Heart left ventricle (tissue), 16 donors: ENCODE measurements around the gene CAMK2D. TPM values are rescaled to one million over a fixed set of nuclear protein-coding genes. Genes with fewer than 3 reads are reported as not detected.

ENCODE experiments used
- ATAC-seq, 4 donors: fragments of 200-7000 bp; cut with Tn5 transposase; one replicate each; pipeline ENCODE4 v1.9.1; 2020 to 2022; ENCODE audit warnings: moderate library complexity in 4 of 4, mild to moderate bottlenecking in 3 of 4, moderate number of reproducible peaks in 1 of 4
- DNase-seq, 5 donors: peaks; one replicate each; pipeline ENCODE4 v3.0.0-alpha.2; 2020
- H3K27ac ChIP-seq, 12 donors: fragments of 200-600 bp; sonication (generic) in 4 of 12; one replicate each; pipeline versions ENCODE4 v1.5.0 to v1.8.0; 2016 to 2022; ENCODE audit warnings: mild to moderate bottlenecking in 2 of 12
- H3K27me3 ChIP-seq, 9 donors: fragments of 200-600 bp; sonication (generic) in 2 of 9; one replicate each; pipeline versions ENCODE4 v1.5.1 to v1.8.0; 2016 to 2022; ENCODE audit warnings: mild to moderate bottlenecking in 3 of 9
- H3K36me3 ChIP-seq, 9 donors: fragments of 200-600 bp; sonication (generic) in 2 of 9; one replicate each; pipeline versions ENCODE4 v1.5.0 to v1.8.0; 2018 to 2022; ENCODE audit warnings: mild to moderate bottlenecking in 2 of 9
- H3K4me1 ChIP-seq, 12 donors: fragments of 200-600 bp; sonication (generic) in 4 of 12; one replicate each; pipeline versions ENCODE4 v1.5.0 to v1.8.0; 2016 to 2022; ENCODE audit warnings: mild to moderate bottlenecking in 3 of 12
- H3K4me3 ChIP-seq, 12 donors: fragments of 200-600 bp; sonication (generic) in 4 of 12; one replicate each; pipeline versions ENCODE4 v1.5.0 to v1.8.0; 2017 to 2022; ENCODE audit warnings: mild to moderate bottlenecking in 9 of 12, moderate library complexity in 4 of 12
- H3K9me3 ChIP-seq, 12 donors: fragments of 200-600 bp; sonication (generic) in 4 of 12; one replicate each; pipeline versions ENCODE4 v1.5.0 to v1.8.0; 2016 to 2022; ENCODE audit warnings: mild to moderate bottlenecking in 1 of 12
- CTCF ChIP-seq, 12 donors: fragments of 200-600 bp; sonication (generic) in 4 of 12; IDR thresholded peaks; one replicate each; pipeline versions ENCODE4 v1.5.0 to v1.8.0; 2018 to 2022; ENCODE audit warnings: antibody characterized with exemption in 12 of 12, mild to moderate bottlenecking in 5 of 12
- POLR2A ChIP-seq, 2 donors: fragments of 450-650 bp; IDR thresholded peaks; one replicate each; pipeline ENCODE4 v1.6.1; 2017; ENCODE audit warnings: antibody characterized with exemption in 2 of 2, mild to moderate bottlenecking in 2 of 2, moderate library complexity in 2 of 2
- WGBS, 4 donors: extraction: QIAGEN DNeasy Blood & Tissue Kit in 2 of 4; methylation state at CpG; one replicate each; pipeline versions ENCODE4 v1.1.5 to v1.1.7; 2013 to 2018; 5-methylcytosine and 5-hydroxymethylcytosine counted together
- intact Hi-C, 10 donors: fragments of 100-400 bp; cut with DNase I; formaldehyde crosslinking; loops; one replicate each; pipeline versions ENCODE4 v1.11.1 to v1.14.2; 2022
- polyA plus RNA-seq, 2 donors: library from polyadenylated mRNA; stranded (reverse); fragments of 200-250 nt; gene quantifications; one replicate each; pipeline ENCODE4 v1.2.3, GENCODE V29; 2013
- total RNA-seq, 9 donors: library from RNA; depleted of rRNA in 2 of 9; stranded (reverse); fragments of >200 nt in 2 of 9; fragmentation: NEBNext Ultra II Directional in 3 of 9; extraction: Animal tissue kit (Norgen Biotek cat#: 25700) in 3 of 9; gene quantifications; one replicate each; pipeline versions ENCODE4 v1.1.0 to v1.2.4, GENCODE V29; 2016 to 2023
- donor health status: ischemic (EF 13 %, LVEDD 7.1; RV severe dilation, severe dysfunction).
- donor health status: healthy with polysubstance abuse.
- donor health status: DM: no; HTN: yes; CAD: no.
- donor health status: DM: no; HTN: no; CAD: no.
- donor health status: ischemic (EF 25% LVEDD 6.9; RV normal size, moderate dysfunction).
- donor health status: ischemic (EF 25% LVEDD 5.7; RV mildly dilated, moderate dysfunction).
- donor health status: healthy.
- donor health status: DM: yes; HTN: yes; CAD: no.
- donor health status: ischemic (EF 35%, LVEDD 5.7; RV mildly dilated, moderate dysfunction).
- donor health status: nonischemic (EF 11% LVEDD 7.7; RV severe dilation, severe dysfunction).
- donor health status: DM: yes; HTN: yes; CAD: no.
- donor health status: PGD.
- donor health status: ischemic (EF 29% LVEDD 5.4; RV normal size, mild dysfunction).
- donor health status: nonischemic (EF 23%, LVEDD 6.1; RV moderate dilation, normal function).

Gene CAMK2D
- total and polyA plus RNA-seq, 11 donors, result 40.9 to 294 (median 215) TPM

- peak in 2 of 4 donors; percentile 6 for ATAC-seq
- WGBS, 4 donors, result 78 to 90% (median 86%) methylated on average over 3 of the region's 3 CpGs
- H3K4me1 ChIP-seq, result peaks cover 0 to 90% (median 70%) of the 10 kb centered on the region in 12 donors
- H3K9me3 ChIP-seq, result no peaks in the 10 kb centered on the region
- no peak overlapping the region for H3K4me3 ChIP-seq
- TF ChIP-seq POLR2A (IDR thresholded peaks at IDR 0.05) (no peak), CTCF (IDR thresholded peaks at IDR 0.05) (peak in 3 of 12 donors; percentile 6 to 35 (median 19))
- intact Hi-C loops, result loop anchor here in 6 of 10 donors (5.0 to 10.0 kb wide), 9 partner anchors 52 to 169 kb away; partner anchors contain the start of gene CAMK2D (in 3 of the 6)
- DNase-seq, result no peak
- no peaks in the 10 kb centered on the region for H3K27me3 ChIP-seq
- peak overlapping the region; percentile 62 to 95 (median 77) for H3K27ac ChIP-seq
- H3K36me3 ChIP-seq, result no peaks in the 10 kb centered on the region
These were observed 125.1 kb downstream of the CAMK2D start for GRCh38 chr4:113636438-113636818.

GRCh38 chr4:113635739-113636437 lies 125.7 kb downstream of the CAMK2D start:
- intact Hi-C loops, result loop anchor here in 6 of 10 donors (2.0 to 10.0 kb wide), 10 partner anchors 43 to 169 kb away; partner anchors contain the start of gene CAMK2D (in 3 of the 6)
- WGBS, 4 donors, result 46 to 59% (median 52%) methylated on average over 3 of the region's 3 CpGs
- Histone ChIP-seq H3K4me1 (peaks cover 0 to 91% (median 68%) of the 10 kb centered on the region in 12 donors), H3K4me3 (no peak overlapping the region), H3K27ac (peak overlapping the region; percentile 63 to 95 (median 77)), H3K36me3 (no peaks in the 10 kb centered on the region), H3K27me3 (no peaks in the 10 kb centered on the region), H3K9me3 (no peaks in the 10 kb centered on the region)
- DNase-seq, result peak in 3 of 5 donors; percentile 17 to 31 (median 30)
- TF ChIP-seq POLR2A (IDR thresholded peaks at IDR 0.05) (peak in 1 of 2 donors; percentile 30), CTCF (IDR thresholded peaks at IDR 0.05) (no peak)
- peak; percentile 81 to 84 (median 83) for ATAC-seq

- Histone ChIP-seq H3K9me3 (no peaks in the 10 kb centered on the region), H3K27ac (peak overlapping the region; percentile 63 to 95 (median 77)), H3K27me3 (no peaks in the 10 kb centered on the region), H3K36me3 (no peaks in the 10 kb centered on the region), H3K4me1 (peaks cover 0 to 86% (median 57%) of the 10 kb centered on the region in 12 donors), H3K4me3 (no peak overlapping the region)
- 51 to 64% (median 57%) methylated on average over 3 of the region's 3 CpGs for WGBS, 4 donors
- ATAC-seq (no peak), DNase-seq (no peak)
- no peak for TF ChIP-seq POLR2A (IDR thresholded peaks at IDR 0.05)
- TF ChIP-seq CTCF (IDR thresholded peaks at IDR 0.05), result no peak
- intact Hi-C loops, result loop anchor here in 3 of 10 donors (2.0 to 10.0 kb wide), 6 partner anchors 44 to 130 kb away; partner anchors contain the start of gene CAMK2D (in 1 of the 3)
These were observed 127.2 kb downstream of the CAMK2D start for GRCh38 chr4:113634081-113634969.
